HCEC 1CT (cell line): ENCODE results near the gene TSPEAR.
"Not testable (repeated sequence)": the region's sequence is repeated elsewhere in the genome, so short reads cannot be mapped to it uniquely, and the experiment has no call there.

Experiments used
- DNase-seq: peaks from one replicate; pipeline ENCODE4 v3.0.0-alpha.2; 2017

The TSPEAR gene

DNA sequence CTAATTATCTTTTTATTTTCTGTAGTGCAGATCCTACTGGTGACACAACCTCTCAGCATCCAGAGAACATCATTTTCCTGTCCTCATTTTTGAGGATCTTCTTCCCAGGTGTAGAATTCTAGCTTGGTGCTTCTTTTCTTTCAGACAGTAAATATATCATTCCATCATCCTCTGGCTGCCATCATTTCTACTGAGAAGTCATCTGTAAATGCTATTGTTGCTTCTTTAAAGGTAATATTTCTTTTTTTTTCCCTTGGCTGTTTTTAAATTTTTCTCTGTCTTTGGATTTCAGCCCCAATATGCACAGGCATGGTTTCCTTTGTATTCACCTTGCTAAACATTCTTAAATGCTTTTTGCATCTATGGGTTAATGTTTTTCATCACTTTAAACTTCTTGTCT, 87.8 kb downstream of the TSPEAR start:
- no peak for DNase-seq

DNA sequence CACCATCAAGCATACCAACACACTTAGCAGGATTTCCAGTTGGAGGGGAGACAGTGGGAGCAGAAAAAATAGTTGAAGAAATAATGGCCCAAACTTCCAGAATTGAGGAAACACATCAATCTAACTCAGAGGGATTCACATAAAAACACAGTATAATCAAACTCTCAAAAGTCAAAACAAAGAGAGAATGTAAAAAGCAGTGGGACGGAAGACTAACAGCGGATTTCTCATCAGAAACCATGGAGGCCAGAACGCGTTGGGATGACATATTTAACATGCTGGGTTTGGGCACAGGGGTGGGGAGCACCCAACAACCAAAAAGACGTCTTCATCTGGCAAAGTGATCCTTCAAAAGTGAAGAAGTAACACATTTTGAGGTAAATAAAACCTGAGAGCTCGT, 91.5 kb downstream of the TSPEAR start:
- DNase-seq = no peak

DNA sequence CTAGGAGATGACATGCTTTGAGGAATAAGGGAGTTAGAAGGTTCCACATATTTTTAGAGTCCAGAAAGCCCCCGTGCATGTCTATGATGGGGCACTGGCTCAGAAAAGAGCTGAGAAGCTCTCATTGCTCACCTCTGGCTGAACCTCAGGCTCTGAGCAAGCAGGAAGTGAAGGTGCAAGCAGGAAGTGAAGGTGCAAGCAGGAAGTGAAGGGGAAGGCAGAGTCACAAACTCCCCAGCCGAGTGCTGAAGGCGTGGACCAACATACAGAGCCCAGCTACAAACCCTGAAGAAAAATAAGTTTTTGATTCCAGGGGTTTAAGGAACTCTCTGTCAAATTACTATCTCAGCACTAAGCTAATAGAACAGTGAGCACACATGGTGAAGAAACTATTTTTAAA, 92.5 kb downstream of the TSPEAR start:
- DNase-seq = no peak

DNA sequence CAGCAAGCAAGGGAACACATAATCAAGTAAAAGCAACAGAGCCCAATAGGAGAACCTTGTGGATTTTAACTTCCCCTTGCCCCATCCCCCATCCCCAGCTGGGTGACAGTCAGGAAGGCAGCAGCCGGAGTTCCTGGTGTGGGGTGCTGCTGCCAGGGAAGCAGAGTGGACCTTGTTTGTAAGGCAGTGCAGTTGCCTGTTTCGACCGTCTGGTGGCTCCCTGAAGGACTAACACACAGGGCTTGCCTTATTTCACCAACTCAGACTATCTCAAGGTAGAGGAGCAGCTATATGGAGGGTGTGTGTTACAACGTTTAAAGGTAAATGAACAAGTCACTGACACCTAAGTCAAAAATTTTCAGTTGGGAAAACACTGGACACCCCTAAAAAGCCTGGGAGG, 92.9 kb downstream of the TSPEAR start:
- no peak for DNase-seq

DNA sequence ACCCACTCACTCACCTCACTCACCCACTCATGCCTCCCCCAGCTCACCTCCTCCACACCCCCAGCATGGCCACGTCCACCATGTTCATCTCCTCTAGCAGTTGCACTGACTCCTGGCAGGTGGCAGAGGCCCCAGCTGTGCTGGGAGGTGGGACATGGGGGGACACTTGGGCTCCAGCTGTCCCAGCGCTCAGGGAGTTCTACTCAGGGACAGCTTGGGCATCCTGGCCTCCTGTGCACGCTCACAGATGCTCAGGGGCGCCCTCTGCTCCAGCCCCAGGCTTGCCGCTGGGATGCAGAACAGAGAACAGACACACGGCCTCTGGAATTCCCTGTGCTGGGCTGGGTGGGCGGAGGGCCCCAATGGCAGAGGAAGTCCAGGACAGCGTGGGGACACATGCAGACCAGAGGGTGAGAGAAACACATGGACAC, 94.3 kb downstream of the TSPEAR start:
- DNase-seq = no peak

DNA sequence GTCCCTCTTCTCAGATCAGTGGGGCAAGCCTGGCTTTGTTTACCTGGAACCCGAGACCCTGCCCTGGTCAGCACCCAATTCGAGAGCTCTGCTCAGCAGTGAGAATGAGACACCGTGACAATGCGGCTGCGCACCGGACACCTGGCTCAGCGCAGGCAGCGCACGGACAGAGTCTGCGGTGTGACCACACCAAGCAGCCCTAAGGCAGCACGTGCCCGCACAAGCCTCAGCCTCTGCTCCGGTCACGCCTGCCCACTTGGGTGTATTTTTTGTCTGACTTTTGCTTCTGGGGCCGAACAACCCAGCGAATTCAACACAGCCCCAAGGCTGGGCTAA, 94.8 kb downstream of the TSPEAR start:
- no peak for DNase-seq

DNA sequence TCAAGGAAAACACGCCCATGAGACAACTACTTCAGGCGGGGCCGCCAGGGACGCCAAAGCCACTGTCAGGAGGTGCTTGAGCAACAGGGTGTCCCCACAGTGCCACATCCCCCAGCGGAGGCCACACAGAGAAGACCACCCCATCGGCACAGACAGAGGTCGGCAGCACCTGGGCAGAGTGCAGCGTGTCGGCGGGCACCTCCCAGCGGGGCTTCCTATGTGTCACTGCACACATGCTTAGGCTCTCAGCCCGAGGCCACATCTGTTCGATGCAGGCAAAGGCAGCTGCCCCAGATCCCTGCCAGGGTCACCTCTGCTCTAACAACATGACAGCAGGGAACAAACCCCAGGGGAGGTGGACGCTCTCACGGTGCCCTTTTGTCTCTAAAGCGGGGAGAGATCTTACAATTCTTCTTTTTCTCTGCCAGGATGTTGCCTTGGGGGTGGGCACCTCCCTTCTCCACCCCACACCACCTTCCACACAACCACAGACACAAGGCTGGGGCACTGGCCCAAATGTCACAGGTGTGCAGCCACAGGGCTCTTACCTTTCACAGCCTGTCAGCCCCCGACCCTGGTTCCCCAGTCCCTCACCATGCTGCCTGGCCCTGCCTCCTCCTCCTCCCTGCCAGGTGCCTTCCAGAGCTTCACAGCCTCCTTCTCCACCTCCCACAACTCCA, 95.3 kb downstream of the TSPEAR start:
- DNase-seq = no peak

DNA sequence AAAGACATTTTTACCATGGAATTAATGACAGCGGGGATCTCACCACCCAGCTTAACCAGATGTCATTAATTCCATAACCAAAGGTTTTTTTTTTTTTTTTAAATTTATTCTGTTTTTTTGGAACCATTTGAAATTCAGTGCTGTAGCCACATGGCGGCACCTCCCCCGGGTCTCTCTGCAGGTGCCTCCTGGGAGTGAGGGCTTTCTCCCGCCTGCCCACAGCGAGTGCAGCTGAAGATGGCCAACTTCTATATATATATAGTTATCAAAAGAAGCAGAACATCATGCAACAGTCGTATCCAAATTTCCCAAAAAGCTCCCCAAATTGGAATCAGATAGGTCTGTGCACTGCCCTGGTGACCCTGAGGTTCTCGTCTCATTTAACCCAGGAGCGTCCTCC, 95.9 kb downstream of the TSPEAR start:
- DNase-seq = no peak

DNA sequence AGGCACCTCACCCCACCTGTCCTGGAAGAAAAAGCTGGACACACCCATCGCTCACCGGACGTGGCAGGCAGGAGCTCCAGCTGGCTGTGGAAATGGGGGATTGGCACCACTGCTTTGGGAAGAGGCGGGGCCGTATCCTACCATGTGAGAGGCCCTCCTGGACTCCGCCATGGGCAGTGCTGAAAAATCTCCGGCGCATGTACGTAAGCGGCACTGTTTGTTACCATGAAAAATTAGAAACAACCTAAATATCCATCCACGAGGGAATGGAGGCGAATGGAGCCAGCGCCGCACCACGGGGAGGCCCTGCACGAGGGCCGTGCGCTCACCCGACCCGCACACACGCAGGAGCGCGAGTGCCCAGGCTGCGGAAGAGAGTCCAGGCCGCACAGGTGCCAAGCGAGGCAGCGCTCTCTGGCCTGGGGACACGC, 96.4 kb downstream of the TSPEAR start:
- DNase-seq = no peak

DNA sequence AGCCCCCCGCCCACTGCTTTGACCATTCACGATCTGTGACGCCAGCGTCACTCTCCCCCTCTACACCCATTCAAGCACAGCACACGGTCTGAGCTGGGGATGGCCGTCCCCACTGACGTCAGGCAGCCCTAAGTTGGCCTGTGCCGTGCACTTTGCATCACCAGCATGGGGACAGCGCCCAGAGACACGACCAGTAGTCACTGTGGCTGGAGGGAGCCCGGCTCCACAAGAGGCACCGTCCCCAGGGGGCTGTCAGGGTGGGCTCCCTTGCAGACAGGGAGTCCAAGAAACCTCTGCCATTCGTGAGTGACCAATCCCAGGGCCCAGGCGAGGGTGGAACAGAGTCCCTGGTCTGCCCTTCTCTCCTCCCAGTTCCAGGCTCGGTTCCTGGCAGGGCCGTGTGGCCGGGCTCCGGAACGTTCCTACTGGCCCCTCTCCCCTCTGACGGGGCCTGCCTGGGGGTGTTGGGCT, 97.2 kb downstream of the TSPEAR start:
- no peak for DNase-seq

DNA sequence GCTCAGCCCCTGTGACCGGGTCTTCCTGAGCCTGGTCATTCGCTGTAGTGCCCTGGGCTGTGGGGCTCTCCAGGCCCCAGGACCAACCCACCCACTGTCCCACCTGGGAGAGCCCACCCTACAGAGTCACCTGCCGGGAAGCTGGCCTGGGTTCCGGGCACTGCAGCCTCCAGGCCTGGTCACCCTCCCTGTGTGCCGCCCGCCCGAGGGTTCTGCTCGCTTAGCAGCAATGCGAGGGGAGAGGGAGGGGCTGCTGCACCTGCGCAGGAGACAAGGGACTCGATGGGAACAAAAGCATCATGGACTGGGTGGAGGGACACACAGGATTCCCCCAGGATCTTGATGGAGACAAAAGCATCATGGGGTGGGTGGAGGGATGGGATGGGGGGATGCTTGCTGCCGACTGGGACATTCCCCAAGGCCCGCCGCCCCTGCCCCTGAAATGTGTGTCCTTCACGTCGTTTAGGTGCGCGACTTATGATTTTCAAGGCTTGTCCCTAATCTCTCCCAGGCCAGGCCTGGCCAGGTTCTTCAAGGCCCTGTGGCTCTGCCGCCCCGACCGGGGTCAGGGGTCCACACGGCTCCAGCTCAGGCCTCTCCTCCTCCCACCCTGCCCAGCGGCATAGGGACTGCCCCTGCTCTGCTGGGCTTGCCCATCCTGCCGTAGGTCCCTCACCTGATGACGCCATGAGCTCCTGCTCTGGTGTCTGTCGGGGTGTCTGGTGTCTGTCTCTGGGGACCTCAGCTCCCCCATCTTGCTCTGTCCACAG, 97.8 kb downstream of the TSPEAR start:
- DNase-seq = no peak

DNA sequence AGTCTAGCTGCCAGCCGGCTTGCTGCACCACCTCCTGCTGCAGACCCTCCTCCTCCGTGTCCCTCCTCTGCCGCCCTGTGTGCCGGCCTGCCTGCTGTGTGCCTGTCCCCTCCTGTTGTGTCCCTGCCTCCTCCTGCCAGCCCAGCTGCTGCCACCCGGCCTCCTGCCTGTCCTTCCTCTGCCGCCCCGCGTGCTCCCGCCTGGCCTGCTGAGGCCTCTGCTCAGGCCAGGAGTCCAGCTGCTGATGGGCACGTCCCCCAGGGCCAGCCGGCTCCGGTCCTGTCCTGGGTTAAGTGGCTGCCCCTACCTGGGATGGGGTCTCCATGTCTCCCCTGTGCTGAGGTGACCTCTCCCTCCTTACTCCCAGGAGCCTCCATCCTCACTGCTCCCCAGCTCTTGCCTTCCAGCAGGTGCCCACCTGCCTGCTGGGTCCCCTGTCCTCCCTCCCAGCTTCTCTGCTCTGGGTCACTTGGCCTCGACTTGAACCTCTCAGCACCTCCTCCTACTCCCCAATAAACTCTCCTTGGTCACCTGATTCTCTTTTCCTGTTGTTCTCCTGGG, 98.6 kb downstream of the TSPEAR start:
- no peak for DNase-seq

DNA sequence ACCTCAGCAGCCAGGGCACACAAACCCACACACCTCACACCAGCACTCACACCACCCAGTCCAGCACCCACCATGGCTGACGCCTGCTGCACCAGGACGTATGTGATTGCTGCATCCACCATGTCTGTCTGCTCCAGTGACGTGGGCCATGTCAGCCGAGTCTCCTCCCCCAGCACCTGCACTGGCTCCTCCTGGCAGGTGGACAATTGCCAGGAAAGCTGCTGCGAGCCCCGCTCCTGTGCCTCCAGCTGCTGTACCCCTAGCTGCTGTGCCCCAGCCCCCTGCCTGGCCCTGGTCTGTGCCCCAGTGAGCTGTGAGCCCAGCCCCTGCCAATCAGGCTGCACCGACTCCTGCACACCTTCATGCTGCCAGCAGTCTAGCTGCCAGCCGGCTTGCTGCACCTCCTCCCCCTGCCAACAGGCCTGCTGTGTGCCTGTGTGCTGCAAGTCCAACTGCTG, 99.3 kb downstream of the TSPEAR start, which contains the start of gene KRTAP10-8:
Gene KRTAP10-8 (plus strand): TSS at position 51 of the 458 bp plus-strand sequence. CDS start 22 bp downstream, at position 73.
- no peak for DNase-seq

DNA sequence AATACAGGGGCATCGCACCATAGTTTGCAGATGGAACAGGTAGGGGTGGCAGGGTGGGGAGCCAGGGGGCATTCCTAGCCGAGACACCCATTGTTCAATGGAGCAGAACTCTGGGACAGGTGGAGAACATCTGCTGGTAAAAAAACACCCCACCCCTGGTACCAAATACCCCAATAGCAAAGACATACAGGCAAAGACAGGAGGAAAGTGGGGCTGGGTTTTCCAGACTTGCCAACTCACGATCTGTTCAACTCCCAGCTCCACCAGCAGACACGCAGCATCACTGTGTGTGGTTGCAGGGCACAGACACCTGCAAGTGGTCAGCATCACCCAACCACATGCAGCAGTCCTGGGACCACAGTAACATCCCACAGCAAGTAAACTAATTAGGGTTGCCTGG, 99.8 kb downstream of the TSPEAR start:
- no peak for DNase-seq

DNA sequence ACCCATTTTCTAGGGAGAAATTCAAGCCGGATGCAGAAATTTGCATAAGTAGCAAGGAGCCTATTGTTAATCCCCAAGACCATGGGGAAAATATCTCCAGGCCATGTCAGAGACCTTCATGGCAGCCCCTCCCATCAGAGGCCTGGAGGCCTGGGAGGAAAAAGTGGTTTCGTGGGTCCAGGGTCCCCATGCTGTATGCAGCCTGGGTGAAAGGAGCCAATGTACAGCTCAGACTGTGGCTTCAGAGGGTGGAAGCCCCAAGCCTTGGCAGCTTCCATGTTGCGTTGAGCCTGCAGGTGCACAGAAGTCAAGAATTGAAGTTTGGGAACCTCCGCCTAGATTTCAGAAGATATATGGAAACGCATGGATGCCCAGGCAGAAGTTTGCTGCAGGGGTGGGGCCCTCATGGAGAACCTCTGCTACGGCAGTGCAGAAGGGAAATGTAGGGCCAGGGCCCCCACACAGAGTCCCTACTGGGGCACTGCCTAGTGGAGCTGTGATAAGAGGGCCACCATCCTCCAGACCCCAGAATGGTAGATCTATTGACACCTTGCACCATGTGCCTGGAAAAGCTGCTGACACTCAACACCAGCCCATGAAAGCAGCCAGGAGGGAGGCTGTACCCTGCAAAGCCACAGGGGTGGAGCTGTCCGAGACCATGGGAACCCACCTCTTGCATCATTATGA, 101.1 kb downstream of the TSPEAR start:
- not testable (repeated sequence) for DNase-seq

DNA sequence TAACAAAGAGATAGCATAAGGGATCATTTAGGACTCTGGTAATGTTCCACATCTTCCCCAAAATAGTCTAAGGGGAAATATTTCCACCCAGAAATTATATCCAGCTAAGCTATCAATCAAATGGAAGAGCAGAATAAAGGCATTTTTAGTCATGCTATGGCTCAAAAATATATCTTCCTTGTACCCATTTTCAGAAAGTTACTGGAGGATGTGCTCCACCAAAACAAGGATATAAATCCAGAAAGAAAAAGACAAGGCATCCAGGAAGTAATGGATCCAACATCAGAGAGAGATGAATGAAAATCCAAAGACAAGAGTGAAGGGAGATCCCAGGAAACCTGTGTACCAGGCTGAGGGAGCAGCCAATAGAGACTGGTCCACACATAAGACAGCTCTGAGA, 102.2 kb downstream of the TSPEAR start:
- no peak for DNase-seq

DNA sequence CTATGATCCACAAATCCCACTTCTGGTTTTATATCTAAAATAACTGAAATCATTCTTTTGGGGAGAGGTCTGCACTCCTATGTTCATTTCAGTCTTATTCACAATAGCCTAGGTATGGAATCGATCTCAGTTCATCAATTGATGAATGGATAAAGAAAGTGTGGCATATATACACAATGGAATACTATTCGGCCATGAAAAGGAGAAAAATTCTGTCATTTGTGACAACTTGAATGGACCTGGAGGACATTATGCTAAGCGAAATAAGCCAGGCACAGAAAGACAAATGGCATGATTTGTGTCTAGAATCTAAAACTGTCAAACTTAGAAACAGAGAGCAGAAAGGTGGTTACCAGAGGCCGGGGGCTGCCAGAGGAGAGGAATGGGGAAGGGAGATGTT, 104.9 kb downstream of the TSPEAR start:
- no peak for DNase-seq

DNA sequence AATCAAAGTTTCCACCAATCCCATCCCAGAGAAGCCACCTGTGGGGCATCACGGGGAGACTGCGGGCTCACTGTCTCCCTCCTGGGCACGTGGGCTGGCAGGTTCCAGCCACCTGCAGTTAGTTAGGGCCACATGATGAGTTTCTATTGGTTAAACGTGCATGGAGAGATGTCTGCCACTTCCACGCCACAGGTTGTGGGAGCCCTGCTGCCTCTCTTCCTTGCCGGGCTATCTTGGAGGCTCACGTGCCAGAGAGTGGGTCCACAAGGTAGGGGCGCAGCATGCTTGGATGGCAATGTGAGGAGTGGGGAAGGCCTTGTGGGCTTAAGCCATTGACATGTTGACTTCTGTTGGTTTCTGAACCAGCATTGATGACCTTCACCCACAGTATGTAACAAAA, 107.5 kb downstream of the TSPEAR start:
- no peak for DNase-seq

DNA sequence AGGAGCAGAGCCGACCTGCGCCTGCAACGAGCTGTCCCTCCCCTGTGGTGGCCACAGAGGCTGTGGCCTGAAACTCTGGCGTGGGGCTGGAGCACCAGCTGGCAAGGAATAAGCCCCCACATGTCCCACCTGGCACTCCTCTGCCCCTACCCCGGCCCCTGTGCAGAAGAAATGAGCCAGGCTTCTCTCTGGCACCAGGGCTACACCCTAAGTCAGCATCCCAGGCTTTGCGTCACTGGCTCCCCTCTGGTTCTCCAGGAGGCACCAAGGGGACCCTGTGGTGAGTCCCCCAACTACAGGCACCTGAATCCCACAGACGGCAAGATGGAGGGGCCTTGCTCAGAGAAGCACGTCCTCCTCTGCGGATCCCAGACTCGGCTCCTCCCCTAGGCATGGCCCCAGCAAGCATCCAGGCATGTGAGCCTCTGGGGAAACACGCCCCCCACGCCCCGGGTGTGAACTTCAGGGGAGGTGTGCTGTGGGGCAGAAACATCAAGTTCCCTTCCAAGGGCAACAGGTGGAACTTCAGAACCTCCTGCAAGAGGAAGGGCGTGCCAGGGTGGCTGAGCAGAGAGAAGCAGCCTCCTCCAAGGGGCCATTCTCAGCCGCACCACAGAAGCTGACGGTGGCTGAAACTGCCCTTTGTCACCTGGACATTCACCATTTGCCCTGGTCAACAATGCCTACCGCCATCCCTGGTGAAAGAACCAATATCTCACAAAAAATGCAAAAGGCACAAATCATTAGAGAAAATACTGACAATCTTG, 108.1 kb downstream of the TSPEAR start:
- no peak for DNase-seq

DNA sequence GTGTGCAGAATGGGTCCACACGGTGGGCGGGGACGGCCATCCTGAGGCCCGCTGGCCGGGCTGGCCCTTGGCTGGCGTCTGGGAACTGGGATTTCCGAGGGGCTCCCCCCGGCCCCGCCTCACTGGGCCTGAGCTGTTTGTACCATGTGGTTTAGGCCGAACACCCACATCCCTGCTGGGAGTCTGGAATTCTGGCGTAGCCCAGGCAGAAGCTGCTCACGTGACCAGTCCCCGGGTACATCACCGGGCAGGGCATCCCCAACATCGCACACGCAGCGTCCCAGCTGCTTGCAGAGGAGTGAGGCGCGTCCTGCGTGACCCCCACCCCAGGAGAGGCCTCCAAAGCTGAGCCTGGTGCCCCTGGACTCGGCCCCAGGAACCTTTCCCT, 108.9 kb downstream of the TSPEAR start:
- DNase-seq = no peak

DNA sequence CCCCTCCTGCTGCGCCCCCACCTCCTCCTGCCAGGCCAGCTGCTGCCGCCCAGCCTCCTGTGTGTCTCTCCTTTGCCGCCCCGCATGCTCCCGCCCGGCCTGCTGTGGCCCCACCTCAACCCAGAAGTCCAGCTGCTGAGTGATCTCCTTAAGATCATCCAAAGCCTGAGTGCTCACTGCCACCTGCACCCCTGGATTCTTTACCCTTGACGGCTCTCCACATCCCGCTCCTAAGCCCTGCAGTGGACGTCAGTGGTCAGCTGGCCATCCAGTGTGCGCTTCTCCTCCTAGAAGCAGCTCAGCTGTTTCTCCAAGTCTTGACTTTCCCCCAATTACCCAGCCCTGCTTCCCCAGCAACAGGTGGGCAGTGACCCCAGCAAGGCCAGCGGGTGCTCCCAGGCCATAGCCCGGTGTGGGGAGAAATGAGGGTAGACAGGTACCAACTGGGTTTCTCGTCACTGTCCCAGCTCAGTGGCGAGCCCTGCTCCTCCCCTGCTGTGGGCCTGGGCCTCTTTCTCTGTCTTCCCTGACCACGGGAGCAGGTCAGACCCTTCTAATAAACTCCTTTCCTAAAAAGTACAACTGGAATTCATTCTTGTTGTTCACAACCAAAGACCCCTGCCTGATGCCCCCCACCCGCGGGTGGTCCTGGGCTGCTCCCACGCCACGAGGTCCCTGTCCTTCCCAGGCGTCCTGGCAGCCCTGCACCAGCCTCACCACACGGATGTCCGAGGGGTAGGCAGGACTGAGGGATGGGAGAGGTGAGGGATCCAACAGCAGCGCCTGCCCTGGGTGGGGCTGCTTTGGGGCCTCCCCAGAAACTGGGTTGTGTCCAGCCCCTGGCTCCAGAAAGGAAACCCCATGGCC, 109.5 kb downstream of the TSPEAR start:
- no peak for DNase-seq

DNA sequence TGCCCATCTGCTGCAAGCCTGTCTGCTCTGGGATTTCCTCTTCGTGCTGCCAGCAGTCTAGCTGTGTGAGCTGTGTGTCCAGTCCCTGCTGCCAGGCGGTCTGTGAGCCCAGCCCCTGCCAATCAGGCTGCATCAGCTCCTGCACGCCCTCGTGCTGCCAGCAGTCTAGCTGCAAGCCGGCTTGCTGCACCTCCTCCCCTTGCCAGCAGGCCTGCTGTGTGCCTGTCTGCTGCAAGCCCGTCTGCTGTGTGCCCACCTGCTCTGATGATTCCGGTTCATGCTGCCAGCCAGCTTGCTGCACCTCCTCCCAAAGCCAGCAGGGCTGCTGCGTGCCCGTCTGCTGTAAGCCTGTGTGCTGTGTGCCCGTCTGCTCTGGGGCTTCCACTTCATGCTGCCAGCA, 110.3 kb downstream of the TSPEAR start:
- DNase-seq = not testable (repeated sequence)
